ENCODE results near the gene TOE1. TPM values are rescaled to one million over a fixed set of nuclear protein-coding genes. Genes with fewer than 3 reads are reported as not detected.
"Not testable (repeated sequence)": the region's sequence is repeated elsewhere in the genome, so short reads cannot be mapped to it uniquely, and the experiment has no call there.

TOE1 gene
- total RNA-seq, 1 experiment from 2014 or later, result 24.3 TPM

DNA sequence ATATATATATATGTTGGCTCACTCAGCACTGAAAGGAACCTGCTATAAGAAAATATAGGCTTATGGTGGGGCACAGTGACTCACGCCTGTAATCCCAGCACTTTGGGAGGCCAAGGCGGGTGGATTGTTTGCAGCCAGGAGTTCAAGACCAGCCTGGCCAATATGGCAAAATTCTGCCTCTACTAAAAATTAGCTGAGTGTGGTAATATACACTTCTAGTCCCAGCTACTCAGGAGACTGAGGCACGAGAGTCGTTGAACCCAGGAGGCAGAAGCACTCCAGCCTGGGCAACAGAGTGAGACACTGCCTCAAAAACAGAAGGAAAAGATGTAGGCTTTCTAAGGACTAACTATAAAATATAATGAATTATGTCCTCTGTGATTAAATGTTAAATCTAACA, 14.9 kb downstream of the TOE1 start:
- Histone ChIP-seq H3K27ac (no peak overlapping the region), H3K4me3 (no peak overlapping the region), H3K9me3 (replicated peaks) (no peaks in the 10 kb centered on the region), H3K27me3 (replicated peaks) (no peaks in the 10 kb centered on the region), H3K36me3 (no peaks in the 10 kb centered on the region), H3K4me1 (replicated peaks) (no peaks in the 10 kb centered on the region)
- DNase-seq (ENCODE audit: low read depth in 1 of 2, low spot score in 2 of 2), result no peak

DNA sequence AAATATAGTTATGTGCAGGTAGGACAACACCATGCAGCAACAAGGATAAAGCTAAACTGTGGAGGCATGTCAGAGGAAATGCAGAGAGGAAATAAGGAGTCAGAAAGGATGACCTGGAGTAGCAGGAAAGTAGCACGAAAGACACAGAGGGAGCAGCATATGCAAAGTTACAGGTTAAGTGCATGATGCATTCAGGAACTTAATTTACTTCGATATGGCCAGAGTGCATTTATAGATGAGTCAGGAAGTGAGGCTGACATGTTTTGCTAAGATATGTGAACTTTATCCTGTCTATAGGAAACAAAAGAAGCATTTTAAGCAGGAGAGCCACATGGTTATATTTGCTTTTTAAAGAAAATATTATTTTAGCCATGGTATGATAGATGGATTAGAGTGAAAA, 15.7 kb downstream of the TOE1 start:
- no peak overlapping the region for H3K4me3 ChIP-seq
- H3K4me1 ChIP-seq (replicated peaks), result peaks cover 8% of the 10 kb centered on the region
- no peaks in the 10 kb centered on the region for H3K27me3 ChIP-seq (replicated peaks)
- H3K36me3 ChIP-seq, result no peaks in the 10 kb centered on the region
- no peak overlapping the region for H3K27ac ChIP-seq
- no peak for DNase-seq (ENCODE audit: low read depth in 1 of 2, low spot score in 2 of 2)
- H3K9me3 ChIP-seq (replicated peaks), result no peaks in the 10 kb centered on the region

DNA sequence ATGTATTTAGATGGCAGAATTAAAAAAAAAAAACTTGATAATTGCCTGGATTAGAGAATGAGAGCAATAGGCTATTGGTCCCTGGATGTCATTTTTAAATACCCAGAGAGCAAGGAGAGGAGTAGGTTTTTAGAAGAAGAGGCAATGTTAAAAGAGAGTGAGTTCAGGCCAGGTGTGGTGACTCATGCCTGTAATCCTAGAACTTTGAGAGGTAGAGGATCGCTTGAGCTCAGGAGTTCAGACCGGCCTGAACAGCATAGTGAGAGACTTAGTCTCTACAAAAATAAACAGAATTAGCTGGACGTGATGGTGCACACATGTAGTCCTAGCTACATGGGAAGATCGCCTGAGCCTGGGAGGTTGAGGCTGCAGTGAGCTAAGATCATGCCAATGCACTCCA, 16.2 kb downstream of the TOE1 start:
- no peak overlapping the region for H3K4me3 ChIP-seq
- no peak overlapping the region for H3K27ac ChIP-seq
- H3K36me3 ChIP-seq, result no peaks in the 10 kb centered on the region
- no peaks in the 10 kb centered on the region for H3K9me3 ChIP-seq (replicated peaks)
- DNase-seq (ENCODE audit: low read depth in 1 of 2, low spot score in 2 of 2), result no peak
- peaks cover 11% of the 10 kb centered on the region for H3K4me1 ChIP-seq (replicated peaks)
- H3K27me3 ChIP-seq (replicated peaks), result no peaks in the 10 kb centered on the region

DNA sequence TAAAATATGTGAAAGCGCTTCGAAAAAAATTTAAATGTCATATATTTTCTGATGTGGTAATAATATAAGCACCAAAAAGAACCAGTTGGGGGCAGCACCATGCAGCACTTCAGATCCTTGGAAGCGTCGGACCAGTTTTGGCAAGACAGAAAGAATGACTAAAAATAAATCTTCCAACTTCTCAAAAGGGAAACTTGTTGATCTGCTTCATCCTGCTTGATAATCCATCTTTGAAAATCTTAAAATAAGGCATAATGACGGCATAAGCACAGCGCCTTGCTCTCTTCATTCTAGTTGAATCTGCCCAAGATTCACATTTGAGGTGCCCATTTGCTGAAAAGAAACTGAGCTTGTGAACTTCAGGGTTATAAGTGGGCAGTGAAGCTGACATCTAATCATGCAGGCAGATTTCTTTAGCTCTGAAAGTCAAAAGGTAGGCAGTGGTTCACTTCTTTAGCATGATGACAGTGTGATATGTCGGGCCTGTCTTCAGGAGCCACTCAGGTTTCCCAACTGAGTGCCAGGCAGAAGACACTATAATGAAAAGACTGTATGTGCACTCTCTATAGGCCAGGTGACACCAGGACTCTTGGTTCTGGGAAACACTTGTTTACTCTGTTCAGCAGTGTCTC, 20.0 kb downstream of the TOE1 start:
- peak in 1 of 2 experiments; percentile 42 for DNase-seq (ENCODE audit: low read depth in 1 of 2, low spot score in 2 of 2)
- no peak overlapping the region for H3K27ac ChIP-seq
- H3K4me3 ChIP-seq, result no peak overlapping the region
- no peaks in the 10 kb centered on the region for H3K27me3 ChIP-seq (replicated peaks)
- H3K4me1 ChIP-seq (replicated peaks), result peaks cover 11% of the 10 kb centered on the region
- no peaks in the 10 kb centered on the region for H3K36me3 ChIP-seq
- no peaks in the 10 kb centered on the region for H3K9me3 ChIP-seq (replicated peaks)

DNA sequence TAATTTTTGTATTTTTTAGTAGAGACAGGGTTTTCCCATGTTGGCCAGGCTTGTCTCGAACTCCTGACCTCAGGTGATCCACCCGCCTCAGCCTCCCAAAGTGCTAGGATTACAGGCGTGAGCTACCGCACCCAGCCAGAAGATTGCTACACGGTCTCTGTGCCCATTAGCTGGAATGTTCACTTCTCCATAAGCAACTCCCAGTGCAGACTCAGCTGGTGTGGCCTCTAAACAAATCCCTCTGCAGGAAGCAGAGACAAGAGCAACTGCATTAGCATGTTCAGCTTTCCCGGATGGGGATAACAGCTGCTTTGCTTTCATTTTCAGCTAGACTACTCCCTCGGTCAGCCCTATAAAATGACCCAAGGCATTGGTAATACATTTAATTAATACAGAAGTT, 21.0 kb downstream of the TOE1 start:
- H3K27me3 ChIP-seq (replicated peaks); H3K36me3 ChIP-seq; H3K27ac ChIP-seq; H3K4me3 ChIP-seq; H3K9me3 ChIP-seq (replicated peaks): not testable (repeated sequence)
- H3K4me1 ChIP-seq (replicated peaks), result peaks cover 11% of the 10 kb centered on the region
- peak; percentile 36 to 58 for DNase-seq (ENCODE audit: low read depth in 1 of 2, low spot score in 2 of 2)

DNA sequence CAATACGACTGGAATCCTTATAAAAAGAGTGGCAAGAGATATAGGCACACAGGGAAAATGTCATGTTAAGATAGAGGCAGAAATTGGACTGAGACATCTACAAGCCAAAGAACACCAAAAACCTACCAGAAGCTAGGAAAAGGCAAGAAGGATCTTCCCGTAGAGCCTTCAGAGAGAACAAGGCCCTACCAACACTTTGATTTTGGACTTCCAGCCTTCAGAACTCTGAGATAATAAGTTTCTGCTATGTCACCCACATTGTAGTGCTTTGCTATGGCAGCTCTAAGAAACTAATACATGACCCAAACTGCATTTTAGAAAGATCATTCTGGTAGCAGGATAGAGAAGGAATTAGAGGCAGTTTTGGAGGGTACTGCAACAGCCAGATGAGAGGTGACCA, 24.3 kb downstream of the TOE1 start:
- Histone ChIP-seq H3K4me3 (no peak overlapping the region), H3K4me1 (replicated peaks) (peaks cover 11% of the 10 kb centered on the region), H3K9me3 (replicated peaks) (no peaks in the 10 kb centered on the region), H3K27me3 (replicated peaks) (no peaks in the 10 kb centered on the region), H3K36me3 (no peaks in the 10 kb centered on the region), H3K27ac (no peak overlapping the region)
- no peak for DNase-seq (ENCODE audit: low read depth in 1 of 2, low spot score in 2 of 2)

DNA sequence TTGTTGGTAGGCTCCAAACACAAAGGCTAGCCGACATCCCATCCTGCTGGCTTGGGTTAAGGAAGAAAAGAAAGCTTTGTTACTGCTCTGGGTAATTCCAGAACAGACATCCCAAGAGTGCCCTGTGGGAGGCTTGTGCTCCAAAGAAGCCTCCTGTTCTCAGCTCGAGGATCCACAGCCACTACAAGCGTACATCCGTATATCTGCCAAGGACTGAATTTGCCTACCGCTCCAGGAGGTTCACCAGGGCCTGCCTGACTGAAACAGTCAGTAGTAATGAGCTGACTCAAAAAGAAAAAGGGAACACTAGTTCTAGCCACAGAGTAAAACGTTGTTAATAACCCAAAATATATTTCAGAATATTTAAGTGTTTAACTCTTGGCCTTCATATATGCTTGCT, 25.1 kb downstream of the TOE1 start:
- H3K27me3 ChIP-seq (replicated peaks), result no peaks in the 10 kb centered on the region
- no peak overlapping the region for H3K4me3 ChIP-seq
- DNase-seq (ENCODE audit: low read depth in 1 of 2, low spot score in 2 of 2), result no peak
- peaks cover 9% of the 10 kb centered on the region for H3K4me1 ChIP-seq (replicated peaks)
- H3K27ac ChIP-seq, result no peak overlapping the region
- no peaks in the 10 kb centered on the region for H3K9me3 ChIP-seq (replicated peaks)
- no peaks in the 10 kb centered on the region for H3K36me3 ChIP-seq

DNA sequence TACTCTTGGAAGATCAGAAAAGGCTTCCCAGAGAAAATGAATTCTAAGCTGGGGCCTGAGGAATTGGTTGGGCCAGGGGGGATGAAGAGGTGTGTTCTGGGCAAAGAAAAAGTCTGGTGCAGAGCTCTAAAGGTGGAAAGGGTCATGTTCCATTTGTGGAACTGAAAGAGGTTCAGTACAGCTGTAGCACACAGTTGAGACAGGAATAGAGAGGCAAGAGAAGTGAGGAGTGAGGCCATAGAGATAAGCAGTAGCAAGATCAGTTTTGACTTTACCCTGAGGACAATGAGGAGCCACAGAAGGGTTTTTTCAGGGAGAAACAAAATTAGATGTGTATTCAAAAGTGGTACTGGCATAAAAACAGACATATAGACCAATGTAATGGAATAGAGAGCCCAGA, 30.6 kb downstream of the TOE1 start:
- DNase-seq (ENCODE audit: low read depth in 1 of 2, low spot score in 2 of 2), result no peak
- H3K27me3 ChIP-seq (replicated peaks), result no peaks in the 10 kb centered on the region
- no peak overlapping the region for H3K4me3 ChIP-seq

DNA sequence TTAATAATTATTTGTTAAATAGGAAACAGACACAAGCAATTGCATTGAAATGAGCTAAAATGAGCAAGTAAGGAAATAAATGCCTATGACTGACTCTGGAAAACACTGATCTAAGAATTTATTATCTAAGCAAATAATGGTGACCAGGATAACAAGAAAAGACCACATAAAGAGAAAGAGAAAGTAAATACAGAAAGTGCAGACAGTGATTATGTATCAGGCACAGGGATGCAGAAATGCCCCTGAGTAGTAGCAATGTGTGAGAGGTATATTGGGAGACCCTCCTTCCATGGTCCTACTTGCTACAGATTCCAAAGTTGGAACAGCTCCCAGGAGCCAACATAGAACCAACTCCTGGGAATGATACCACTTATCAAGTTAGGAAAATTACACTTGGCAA, 33.6 kb downstream of the TOE1 start:
- Histone ChIP-seq H3K36me3 (no peaks in the 10 kb centered on the region), H3K4me1 (replicated peaks) (peaks cover 31% of the 10 kb centered on the region), H3K27me3 (replicated peaks) (no peaks in the 10 kb centered on the region), H3K4me3 (no peak overlapping the region), H3K9me3 (replicated peaks) (no peaks in the 10 kb centered on the region), H3K27ac (no peak overlapping the region)
- DNase-seq (ENCODE audit: low read depth in 1 of 2, low spot score in 2 of 2), result no peak

More for the DNA sequence above, 30.6 kb downstream of the TOE1 start:
- no peaks in the 10 kb centered on the region for H3K36me3 ChIP-seq
- H3K27ac ChIP-seq, result no peak overlapping the region
- peaks cover 21% of the 10 kb centered on the region for H3K4me1 ChIP-seq (replicated peaks)
- no peaks in the 10 kb centered on the region for H3K9me3 ChIP-seq (replicated peaks)

DNA sequence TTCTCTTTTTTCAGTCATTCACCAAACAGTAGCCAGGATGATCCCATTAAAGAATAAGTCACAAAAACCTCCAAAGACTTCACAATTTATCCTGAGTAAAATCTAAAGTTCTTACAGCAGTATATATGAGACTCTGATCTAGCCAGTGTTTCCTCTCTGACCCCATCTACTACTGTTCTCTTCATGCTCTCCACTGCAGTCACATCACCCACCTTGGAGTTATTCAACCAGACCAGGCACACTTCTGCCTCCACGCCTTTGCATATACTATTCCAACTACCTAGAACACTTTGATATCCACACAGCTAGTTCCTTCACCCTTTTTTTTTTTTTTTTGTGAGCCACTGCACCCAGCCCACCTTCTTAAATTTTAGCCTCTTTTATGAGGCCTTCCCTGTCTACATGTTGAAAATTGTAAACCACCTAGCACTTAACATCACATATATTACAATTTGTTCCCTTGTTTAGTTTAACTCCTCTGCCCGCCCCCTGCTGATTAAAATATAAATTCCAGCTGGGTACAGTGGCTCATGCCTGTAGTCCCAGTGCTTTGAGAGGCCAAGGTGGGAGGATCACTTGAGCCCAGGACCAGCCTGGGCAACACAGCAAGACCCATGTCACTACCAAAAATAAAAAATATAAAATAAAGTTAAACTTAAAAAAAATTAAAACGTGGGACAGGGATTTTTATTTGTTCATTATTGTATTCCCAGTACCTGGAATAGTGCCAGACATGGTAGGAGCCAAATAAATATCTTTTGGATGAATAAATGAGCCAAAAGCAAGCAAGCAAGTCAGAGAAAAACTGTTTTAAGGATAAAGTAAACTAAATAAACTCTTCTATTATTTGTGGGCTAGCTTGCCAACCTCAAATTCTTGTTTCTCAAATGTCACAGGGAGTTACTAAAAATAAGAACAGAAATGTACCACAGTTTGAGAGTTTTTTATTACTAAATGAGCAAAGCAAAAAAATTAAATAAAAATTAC, 35.4 kb downstream of the TOE1 start:
- H3K27ac ChIP-seq, result no peak overlapping the region
- H3K4me3 ChIP-seq, result no peak overlapping the region
- no peaks in the 10 kb centered on the region for H3K27me3 ChIP-seq (replicated peaks)
- no peaks in the 10 kb centered on the region for H3K36me3 ChIP-seq
- DNase-seq (ENCODE audit: low read depth in 1 of 2, low spot score in 2 of 2), result peak; percentile 53 to 56
- no peaks in the 10 kb centered on the region for H3K9me3 ChIP-seq (replicated peaks)
- H3K4me1 ChIP-seq (replicated peaks), result peaks cover 31% of the 10 kb centered on the region

DNA sequence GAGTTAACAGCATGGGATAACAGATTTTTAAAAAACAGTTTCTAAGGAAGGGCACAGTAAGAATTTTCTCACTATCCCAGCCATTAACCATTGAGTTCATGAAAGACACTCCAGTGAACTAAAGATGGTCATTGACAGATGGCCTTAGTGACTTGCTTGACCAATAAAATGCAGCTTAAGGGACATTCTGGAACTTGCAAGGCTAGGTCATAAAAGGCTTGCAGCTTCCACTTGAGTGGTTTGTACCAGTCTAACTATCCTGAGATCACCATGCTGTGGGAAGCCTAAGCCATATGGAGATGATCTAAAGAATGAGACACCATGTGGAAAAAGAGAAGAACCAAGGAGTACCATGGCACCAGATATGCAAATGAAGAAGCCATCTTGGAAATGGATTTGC, 38.2 kb downstream of the TOE1 start:
- Histone ChIP-seq H3K27me3 (replicated peaks) (no peaks in the 10 kb centered on the region), H3K4me3 (no peak overlapping the region), H3K36me3 (no peaks in the 10 kb centered on the region), H3K4me1 (replicated peaks) (peaks cover 31% of the 10 kb centered on the region), H3K9me3 (replicated peaks) (no peaks in the 10 kb centered on the region), H3K27ac (no peak overlapping the region)
- no peak for DNase-seq (ENCODE audit: low read depth in 1 of 2, low spot score in 2 of 2)

DNA sequence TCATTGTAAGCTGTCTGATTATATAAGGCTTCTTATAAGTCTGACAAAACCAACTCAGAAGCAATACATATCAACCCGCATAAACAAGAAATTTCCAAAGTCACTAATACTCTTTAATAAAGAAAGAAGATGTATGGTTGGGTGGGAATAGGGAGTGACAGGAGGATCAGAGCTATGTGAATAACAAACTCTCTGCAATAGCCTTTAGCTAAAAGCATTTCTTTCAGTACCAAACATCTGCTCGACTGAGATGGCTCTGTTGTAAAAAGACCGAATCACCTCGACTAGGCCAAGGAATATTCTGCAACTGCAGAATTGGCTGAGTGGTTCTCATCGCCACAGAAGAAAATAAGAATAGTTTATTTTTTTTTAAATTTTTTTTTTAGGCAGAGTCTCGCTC, 39.6 kb downstream of the TOE1 start:
- Histone ChIP-seq H3K27me3 (replicated peaks) (no peaks in the 10 kb centered on the region), H3K36me3 (no peaks in the 10 kb centered on the region), H3K9me3 (replicated peaks) (no peaks in the 10 kb centered on the region), H3K27ac (no peak overlapping the region), H3K4me1 (replicated peaks) (peaks cover 21% of the 10 kb centered on the region), H3K4me3 (no peak overlapping the region)
- DNase-seq (ENCODE audit: low read depth in 1 of 2, low spot score in 2 of 2), result no peak

DNA sequence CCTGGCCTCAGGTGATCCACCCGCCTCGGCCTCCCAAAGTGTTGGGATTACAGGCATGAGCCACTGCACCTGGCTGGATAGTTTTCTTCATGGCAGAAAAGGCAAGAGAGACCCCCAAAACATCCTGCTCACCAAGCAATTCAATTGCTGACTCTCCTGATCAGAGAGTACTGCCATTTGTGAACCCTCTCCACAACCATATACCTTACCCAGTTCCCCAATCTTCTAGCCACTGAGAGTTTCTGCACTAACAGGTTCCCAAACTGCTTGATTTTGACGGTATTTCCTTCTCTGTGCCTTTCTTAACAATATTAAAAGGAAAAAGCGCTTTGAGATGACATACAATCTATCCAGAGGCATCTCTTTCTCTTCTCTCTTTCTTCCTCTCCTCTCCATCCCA, 40.2 kb downstream of the TOE1 start:
- no peaks in the 10 kb centered on the region for H3K27me3 ChIP-seq (replicated peaks)
- no peak for DNase-seq (ENCODE audit: low read depth in 1 of 2, low spot score in 2 of 2)

DNA sequence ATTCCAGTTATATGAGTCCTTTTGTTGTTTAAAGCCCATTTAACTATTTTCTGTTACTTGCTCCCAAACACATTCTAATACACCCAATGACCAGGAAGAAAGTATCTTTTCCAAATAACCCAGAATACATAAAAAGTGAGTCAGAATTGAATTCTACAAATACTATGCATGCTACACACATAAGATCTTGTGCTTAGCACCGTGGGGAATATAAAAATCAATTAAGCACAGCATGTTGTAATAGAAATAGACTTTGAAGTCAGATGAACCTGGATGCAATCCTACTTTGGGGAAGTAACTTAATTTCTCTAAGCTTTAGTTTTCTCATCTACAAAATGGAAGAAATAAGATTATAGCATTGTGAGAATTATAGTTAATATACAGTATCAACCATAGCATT, 40.8 kb downstream of the TOE1 start:
- Histone ChIP-seq H3K9me3 (replicated peaks) (no peaks in the 10 kb centered on the region), H3K4me3 (no peak overlapping the region), H3K27ac (no peak overlapping the region), H3K36me3 (no peaks in the 10 kb centered on the region), H3K27me3 (replicated peaks) (no peaks in the 10 kb centered on the region), H3K4me1 (replicated peaks) (peaks cover 8% of the 10 kb centered on the region)
- DNase-seq (ENCODE audit: low read depth in 1 of 2, low spot score in 2 of 2), result no peak

More for the DNA sequence above, 40.2 kb downstream of the TOE1 start:
- H3K4me1 ChIP-seq (replicated peaks), result peaks cover 14% of the 10 kb centered on the region
- no peaks in the 10 kb centered on the region for H3K36me3 ChIP-seq
- H3K27ac ChIP-seq, result no peak overlapping the region
- no peak overlapping the region for H3K4me3 ChIP-seq
- H3K9me3 ChIP-seq (replicated peaks), result no peaks in the 10 kb centered on the region
